Endothelial cell of hepatic sinusoid (primary cell): ENCODE results near the gene PTPRD.

Experiments used
- in situ Hi-C: cut with HindIII; loops from 2 replicates; pipeline ENCODE4 v1.10.0; 2017; ENCODE audit warnings: low sequenced_read_pairs

PTPRD gene

DNA sequence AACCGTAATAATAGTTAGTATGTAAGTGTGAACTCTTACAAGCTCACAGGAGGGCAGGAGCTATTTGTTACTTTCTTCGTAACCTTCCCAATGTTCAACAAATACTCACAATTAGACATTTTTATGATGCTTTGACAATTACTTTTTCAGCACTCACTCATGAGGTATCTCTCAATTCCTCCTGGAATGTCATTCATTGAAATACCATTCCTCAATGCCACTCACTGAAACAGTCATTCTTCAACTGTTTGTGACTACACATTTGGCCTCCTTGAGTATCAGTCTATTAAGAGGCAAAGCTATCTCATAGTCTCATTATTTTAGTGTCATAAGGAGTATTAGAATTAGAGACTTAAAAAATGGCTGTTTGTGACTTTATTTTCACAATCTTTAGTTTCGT, 2079.1 kb downstream of the PTPRD start:
- in situ Hi-C loops = no loop called here

DNA sequence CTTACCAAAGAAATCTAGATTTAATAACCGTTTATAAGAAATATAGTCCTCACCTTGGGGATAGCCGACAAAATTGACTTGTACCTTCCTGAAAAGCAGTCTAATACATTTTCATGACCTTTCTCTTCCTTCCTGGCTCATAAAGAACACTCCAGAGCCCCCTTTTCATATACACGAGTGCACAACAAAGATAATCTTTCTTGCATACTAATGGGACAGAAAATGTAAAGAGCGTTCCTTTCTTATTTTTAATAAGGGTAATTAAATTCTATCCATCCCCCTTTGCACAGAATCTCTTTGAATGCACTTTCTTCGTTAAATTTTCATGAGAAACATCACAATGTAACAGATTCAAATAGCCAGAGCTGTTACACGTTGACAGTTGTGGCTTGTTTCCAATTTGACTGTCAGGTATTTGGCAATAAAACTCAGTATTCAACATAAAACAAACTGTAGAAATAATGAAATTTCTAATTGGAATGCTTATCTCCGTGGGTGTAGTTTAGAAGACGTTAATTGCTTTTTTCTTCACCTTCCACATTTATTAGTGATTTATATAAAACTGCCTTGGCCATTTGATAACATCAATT, 2080.9 kb downstream of the PTPRD start:
- in situ Hi-C loops = no loop called here

DNA sequence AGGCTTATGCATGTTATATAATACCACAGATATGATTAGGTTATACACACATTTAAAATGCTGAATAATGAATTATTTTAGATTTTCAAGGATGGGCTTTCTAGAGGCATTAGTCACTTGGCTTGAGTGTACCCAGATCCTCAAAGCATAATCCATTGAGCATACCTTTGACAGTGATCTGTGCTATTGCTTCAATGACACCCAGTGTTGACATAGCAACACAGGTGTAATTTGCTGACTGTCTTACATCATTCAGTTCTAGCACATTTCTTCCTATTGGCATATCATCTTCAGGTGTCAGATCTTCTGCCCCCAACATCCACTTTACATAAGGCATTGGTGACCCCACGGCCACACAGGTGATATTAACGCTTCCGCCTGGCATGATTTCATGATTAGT, 2091.7 kb downstream of the PTPRD start:
- in situ Hi-C loops = no loop called here

DNA sequence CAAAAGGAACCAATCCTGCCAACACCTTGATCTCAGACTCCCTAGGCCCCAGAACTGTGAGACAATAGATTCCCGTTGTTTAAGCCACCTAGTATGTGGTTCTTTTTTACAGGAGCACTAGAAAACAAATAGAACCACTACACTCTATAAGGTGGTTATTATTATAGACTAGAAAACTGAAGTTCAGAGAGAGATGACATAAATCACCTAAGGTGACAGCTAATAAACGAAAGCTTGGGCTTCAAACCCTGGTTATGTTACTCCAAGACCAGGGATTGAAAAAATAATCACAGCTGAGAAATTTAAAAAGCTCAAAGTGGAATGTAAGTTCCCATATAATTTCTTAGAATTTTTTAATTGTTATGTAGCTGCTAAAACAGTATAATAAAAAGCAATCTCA, 2097.1 kb downstream of the PTPRD start:
- in situ Hi-C loops = no loop called here

DNA sequence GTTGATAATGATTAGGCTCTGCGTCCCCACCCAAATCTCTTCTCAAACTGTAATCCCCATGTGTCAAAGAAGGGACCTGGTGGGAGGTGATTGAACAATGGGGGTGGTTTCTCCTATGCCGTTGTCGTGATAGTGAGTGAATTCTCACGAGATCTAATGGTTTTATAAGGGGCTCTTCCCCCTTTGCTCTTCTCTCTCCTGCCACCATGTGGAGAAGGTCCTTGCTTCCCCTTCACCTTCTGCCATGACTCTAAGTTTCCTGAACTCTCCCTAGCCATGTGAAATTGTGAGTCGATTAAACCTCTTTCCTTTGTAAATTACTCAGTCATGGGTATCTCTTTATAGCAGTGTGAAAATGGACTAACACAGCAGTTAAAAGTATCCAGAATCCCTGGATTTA, 2098.0 kb downstream of the PTPRD start:
- in situ Hi-C loops = no loop called here

DNA sequence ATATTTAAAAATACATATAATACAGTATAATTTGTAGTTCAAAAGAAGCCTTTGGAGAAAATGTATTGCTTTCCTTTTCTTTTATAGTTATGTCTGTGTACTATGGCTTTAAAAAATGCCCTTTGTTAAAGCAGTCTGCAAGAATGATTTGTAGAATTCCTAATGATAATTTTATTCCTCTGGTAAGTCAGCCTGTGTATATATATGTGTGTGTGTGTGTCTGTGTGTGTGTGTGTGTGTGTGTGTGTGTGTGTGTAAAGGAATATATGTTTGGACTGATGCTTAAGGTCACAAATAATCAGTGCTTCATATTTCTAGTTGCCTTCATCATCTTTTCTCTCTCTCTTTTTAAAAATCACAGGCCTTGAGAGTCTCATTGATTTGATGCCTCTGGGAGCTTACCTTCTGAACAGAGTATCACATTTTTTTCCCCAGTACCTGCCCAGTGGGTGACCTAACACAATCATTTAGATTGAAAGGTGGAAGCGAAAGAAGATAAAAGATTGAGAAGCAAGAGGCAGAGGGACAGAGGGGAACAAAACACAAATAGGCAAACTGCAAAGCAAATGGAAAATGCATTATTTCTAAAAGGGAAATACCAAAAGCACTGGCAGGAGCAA, 2104.0 kb downstream of the PTPRD start:
- in situ Hi-C loops = no loop called here

DNA sequence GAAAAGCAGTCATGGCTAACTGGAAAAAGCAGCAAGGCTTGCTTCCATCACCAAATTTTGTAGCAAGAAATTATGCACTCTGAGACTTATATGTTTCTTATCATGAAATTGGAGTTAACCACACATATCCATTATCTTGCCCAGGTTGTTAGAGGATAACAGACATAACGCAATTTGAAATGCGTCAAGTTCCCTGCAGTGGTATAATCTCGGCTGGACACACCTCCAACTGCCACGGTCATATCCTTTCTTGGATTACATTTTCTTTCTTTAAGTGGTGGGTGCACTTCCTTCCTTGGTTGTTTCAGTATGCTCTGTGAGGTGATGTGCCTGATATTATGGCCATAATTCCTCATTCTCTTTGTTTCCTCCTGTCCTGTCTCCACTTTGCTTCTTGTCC, 2118.2 kb downstream of the PTPRD start:
- in situ Hi-C loops = no loop called here

DNA sequence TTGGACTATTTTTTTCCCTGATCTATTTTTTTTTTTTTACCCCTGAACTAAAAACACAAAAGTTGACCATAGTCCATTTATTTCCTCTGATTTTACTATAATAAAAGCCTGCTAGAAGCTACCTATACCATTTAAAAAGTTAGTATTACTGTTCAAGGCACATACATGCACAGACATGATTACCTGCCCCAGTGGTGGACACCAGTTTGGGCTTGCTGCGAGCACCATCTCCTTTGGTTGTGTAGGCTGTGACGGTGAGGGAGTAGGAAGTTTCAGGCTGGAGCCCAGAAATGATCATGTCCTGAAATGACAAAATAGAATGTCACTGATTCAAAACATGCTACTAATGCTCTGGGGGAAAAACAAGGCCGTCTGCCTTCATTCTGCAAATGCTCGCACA, 2120.1 kb downstream of the PTPRD start:
- in situ Hi-C loops = no loop called here

DNA sequence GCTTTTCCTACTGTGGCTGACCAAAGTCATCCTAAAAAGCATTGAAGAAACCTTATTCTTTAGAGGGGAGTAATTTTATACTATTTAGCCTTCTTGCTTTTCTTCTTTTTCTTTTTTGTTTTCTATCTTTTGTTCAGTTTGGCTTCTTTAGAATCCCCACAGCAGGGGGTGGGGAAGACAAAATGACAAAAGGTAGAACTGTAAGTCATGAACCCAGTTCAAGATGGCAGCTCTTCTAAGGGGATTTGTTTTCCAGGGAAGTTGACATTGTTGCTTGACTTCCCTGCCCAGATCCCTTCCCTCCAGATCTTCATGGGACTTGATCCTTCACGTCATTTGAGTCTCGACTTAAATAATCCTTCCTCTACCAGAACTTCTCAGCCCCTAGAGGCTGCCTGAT, 2120.8 kb downstream of the PTPRD start:
- in situ Hi-C loops = no loop called here

DNA sequence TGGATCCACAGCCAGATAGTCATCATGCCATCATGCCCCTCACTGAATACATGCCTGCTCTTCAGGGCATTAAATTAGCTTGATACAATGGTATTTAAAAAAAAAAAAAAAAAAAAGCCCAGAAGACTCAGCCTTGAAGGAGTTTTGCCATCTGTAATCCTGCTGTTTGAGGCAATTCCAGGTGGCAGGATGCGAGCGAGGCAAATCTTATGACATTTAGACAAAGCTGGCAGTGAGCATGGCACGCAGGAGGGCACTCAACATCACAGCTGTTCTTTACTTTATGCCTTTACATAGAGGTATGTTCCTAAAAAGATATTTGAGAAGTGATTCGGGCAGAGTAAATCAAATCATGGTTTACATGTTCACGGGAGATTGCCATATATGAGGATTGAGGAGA, 2121.2 kb downstream of the PTPRD start:
- in situ Hi-C loops = no loop called here

DNA sequence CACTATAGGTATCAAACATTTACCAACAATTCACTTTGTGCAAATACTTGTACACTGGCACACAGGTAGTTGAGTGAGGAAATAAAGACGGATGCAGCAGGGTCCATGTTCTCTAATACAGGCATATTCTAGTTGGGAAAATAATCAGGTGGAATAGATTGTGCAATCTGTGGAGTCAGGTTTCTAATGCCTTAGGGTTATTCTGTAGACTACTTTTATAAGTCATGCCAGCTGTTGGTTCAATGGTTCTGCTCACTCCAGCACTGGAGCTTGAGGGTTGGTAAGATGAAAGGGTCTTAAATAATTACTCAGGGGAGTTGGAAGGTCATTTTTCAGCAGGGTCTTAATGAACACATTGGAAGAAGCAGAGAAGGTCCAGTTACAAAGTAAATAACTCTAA, 2123.0 kb downstream of the PTPRD start:
- in situ Hi-C loops = loop anchor here (5.0 kb wide), 1 partner anchor 82 kb away; no protein-coding TSS in a partner anchor

DNA sequence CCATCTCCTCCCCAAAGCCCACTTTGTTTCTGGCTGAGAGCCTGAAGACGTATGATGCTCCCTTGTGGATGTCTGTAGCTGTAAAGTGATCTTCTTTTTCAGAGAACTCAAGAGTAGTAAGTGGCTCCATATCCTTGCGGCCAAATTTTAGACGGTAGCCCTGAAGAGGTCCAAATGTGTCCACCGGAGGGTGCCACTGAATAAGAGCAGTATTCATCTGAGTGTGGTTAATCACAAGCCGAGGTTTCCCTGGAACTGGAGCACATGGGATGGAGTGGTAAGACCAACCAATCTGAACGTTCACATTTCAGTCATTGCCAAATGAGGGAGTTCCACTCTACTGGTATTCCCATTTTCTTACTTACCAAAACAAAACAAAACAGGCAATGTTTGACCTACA, 2126.7 kb downstream of the PTPRD start:
- in situ Hi-C loops = loop anchor here (5.0 kb wide), 1 partner anchor 86 kb away; no protein-coding TSS in a partner anchor

DNA sequence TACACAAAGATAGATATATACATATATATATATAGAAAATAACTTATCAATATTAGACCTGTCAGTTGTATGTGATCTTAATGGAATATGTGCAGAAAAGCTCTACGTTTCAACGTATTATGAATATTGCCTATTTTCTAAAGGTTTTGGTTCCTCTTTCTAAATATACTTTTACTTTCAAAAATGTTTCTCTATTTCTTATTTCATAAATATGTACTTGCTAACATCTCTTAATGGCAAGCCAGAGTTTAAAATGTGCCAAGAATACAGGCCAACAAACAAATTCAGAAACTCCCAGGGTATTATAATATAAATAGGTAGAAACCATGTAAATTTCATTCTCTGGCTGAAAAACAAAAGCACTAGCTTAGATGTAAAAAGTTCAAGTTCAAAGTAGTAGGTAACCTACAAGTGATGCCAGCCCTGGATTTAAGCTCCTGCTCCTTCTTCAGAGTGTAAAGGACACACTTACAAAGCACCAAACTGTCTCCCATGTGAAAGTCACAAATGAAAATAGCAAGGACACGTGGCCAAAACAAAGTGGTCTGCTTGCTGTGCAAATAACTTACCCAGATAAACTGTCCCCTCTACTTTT, 2128.1 kb downstream of the PTPRD start:
- in situ Hi-C loops = loop anchor here (5.0 kb wide), 1 partner anchor 88 kb away; no protein-coding TSS in a partner anchor

DNA sequence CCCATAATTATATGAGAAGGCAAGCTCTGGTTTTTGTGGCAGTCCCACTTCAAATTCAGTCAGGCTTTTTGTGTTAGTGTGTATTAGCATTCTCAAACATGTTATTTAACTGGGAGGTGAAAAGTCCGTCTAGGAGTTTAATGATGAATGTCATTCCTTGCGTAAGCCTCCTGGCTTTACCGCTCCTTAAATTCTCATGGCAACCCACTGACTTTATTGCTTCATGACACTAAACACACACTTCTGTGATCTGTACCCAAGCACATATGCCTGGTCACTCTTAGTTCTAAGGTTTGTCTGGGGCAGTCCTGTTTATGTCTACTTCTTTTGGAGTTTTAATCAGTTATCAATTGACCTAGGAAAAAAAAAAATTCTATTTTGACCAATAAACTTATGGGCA, 2135.4 kb downstream of the PTPRD start:
- in situ Hi-C loops = no loop called here

DNA sequence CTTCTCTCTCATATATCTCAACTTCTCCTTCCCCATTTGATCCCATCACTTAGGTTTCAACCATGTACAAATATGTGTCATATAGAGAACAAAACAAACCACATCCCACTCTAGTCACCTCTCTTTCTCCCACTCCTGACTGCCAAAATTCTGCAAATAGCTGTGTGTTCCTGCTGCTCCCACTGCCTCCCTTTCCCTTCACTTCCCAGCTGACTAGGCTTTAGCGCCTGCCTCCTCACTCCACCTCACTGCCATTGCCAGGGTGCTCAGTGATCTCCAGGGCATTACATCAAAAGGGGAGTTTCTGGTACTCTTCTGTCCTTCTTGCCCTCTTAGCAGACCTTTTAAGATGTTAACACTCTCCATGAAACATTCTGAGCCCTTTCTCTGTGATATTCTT, 2137.9 kb downstream of the PTPRD start:
- in situ Hi-C loops = no loop called here

DNA sequence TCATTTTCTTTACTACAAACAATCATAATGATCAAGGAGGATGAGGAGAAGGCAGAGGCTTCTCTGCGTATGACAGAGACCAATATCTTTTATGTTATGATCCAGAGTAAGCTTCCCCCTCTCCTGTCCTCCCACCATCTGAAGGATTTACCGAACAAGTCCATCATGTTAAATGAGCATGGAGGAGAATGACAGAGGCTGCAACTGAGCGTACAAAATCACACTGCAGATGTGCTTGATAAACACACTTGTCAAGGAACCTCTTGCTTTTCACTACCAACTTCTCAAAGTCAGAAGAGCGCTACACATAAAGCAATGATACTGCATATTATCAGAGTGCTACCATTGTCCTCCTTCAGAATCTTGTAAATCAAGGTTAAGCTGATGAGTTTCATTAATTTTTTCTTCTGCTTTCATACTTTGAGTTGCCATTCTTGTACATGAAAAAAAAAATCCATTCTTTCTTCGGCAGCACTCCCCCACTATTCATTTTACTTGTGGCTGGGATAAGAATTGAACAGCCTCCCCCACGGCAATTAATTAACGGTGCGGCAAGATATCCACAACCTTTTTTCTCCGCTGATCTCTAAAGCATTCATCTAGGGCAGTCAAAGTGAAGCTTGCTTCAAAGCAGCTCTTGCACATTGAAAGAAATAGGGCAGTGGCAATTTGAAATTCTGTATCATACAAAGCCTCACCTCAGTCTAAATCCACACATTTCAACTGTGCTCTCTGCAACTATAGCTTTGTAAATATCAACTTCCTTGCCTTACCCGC, 2139.4 kb downstream of the PTPRD start:
- in situ Hi-C loops = no loop called here

DNA sequence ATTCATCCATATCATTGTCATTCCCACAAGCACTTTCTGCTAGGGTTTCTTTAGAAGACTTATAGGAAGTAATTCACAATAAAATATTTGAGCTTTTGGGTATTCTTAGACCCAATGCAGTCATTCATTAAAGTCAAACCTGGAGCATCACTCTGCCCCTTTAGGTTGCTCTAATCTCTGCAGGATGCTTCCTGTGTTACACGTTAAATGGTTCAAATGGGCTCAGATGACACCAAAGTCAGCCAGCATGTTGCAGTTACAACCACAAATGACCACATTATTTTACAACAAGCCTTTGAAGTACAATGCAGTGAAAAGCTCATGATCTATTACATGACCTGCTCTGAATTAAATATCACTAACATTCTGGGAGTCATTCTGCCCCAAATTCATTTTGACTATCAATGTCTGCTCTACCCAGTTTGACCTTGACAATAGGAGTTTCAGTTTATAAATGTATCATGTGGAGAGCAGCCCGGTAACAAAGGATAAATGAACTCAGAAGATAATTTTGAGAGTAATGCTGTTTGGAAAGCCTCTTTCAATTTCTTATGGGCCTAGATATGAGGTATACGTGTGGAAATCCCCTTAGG, 2144.7 kb downstream of the PTPRD start:
- in situ Hi-C loops = no loop called here

DNA sequence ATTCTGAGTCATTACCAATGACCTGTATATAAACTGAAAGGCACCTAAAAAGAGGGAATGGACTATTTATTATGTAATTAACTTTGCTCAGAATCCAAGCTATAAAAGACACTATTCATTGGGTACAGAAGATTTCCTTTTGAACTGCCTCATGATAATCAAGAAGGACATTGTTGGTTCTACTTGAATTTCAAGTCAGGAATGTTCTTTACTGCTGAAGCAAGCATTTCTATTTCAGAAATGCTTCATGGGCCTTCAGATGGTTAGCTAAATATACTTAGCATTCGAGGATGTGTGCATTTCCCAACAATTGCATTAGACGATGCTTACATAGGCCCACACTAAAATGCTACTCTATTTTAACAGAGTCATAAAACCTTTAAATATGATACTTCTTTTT, 2155.0 kb downstream of the PTPRD start:
- in situ Hi-C loops = no loop called here

DNA sequence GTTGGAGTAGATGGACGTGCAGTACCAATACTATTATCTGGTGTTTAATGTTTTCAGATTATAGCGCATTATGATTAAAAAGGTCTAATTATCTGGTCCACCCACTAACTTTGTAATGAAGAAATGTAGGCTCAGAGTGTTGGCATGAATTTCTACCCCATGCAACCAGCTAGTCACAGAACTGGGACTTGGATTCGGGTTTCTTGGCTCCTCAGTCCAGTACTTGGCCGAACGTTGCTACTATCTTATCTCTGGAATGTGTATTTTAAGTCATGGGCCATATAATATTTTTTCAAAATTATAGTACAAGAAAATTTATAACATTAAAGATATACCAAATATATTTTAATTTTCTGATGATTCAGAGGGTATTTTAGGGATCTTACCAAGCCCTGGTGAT, 2155.7 kb downstream of the PTPRD start:
- in situ Hi-C loops = no loop called here

DNA sequence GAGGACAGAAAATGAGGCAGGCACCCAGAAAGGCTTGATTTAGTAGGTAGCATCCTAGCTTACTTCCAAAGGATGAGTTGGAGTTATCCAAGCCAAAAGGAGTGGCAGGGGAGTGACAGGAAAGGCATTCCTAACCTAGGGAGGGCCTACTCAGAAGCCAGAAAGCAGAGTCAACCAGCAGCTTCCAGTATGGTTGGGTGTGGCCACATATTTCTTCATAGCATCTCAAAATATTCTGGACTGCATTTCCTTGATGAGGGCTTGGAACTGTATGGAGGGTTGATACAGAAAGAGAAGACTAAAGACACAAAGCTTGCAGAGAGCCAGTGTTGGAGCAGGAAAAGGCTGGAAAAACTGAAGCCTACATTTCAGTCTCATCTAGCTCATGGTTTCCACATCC, 2156.5 kb downstream of the PTPRD start:
- in situ Hi-C loops = no loop called here

DNA sequence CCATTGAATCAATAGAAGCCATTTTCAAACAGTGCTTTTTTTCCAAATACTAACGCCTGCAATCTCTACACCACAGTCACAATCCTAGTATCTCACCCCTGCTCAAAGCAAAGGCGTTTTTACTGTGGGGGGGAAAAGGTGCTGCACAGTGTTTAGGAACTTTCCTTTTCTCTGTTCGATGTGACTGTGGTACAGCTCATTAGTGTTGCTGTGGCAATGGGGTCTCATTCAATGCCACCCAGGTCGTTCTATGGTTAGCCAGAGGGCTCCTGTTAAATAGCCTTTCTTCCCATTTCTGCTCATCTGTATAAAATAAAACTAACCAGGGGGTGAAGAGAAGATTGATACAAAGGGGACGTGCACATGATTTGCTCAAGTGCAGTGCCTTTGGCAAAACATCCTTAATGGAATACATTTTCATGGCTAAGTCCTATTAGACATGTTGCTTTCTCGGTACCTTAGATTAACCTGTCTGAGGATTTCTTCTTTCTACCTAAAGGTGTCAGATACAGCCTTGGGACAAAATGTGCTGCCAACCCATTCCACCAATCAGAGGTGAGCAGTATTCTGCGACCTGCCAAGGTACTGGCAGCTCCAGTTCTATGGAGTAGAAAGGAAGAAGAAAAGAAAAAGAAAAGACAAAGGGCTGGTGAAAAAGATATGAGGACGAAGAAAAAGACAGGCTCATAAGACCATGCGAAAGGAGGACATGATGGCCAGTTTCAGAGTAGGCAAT, 2161.8 kb downstream of the PTPRD start:
- in situ Hi-C loops = no loop called here
